Measurements from ENCODE around the gene FBXL22.

DNA sequence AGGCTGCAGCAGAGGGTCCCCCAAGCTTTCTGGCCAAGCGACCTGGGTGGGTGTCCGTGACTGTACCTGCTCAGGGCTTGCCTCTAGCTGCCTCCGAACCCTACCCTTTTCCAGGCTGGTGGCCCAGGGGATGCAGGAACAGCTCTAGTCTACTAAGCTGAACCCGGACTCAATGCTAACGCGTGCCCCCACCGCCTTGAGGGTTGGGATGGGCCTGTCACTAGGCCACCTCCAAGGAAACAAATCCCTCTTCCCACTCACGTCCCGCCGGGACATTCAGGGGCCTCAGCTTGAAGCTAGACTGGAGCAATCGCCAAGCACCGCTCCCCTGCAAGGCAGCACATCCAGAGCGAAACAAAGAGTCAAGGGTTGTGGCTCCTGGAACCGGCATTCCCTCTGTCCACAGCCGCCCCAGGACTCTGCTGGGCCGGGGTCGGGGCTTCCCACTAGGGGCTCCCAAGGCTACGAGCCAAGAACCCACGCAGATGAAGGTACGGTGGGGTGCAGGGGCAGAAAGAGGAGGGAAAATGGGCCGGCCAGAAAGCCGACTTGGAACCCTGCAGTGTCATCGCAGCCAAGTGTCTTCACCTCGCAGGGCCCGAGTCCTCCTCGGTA lies 2.9 kb downstream of the FBXL22 start:
- TF ChIP-seq, protein P1, sequence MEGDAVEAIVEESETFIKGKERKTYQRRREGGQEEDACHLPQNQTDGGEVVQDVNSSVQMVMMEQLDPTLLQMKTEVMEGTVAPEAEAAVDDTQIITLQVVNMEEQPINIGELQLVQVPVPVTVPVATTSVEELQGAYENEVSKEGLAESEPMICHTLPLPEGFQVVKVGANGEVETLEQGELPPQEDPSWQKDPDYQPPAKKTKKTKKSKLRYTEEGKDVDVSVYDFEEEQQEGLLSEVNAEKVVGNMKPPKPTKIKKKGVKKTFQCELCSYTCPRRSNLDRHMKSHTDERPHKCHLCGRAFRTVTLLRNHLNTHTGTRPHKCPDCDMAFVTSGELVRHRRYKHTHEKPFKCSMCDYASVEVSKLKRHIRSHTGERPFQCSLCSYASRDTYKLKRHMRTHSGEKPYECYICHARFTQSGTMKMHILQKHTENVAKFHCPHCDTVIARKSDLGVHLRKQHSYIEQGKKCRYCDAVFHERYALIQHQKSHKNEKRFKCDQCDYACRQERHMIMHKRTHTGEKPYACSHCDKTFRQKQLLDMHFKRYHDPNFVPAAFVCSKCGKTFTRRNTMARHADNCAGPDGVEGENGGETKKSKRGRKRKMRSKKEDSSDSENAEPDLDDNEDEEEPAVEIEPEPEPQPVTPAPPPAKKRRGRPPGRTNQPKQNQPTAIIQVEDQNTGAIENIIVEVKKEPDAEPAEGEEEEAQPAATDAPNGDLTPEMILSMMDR (IDR thresholded peaks at IDR 0.05): no peak
- TF ChIP-seq EZH2 (IDR thresholded peaks at IDR 0.05; ENCODE audit: borderline replicate concordance, insufficient read depth, low read depth, low read length, poor library complexity, severe bottlenecking): no peak
